Measurements from ENCODE around the gene TMEM229B. TPM values are rescaled to one million over a fixed set of nuclear protein-coding genes. Genes with fewer than 3 reads are reported as not detected.

TMEM229B gene
- polyA plus RNA-seq, 3 donors: 10.2 to 18.7 (median 17.3) TPM

DNA sequence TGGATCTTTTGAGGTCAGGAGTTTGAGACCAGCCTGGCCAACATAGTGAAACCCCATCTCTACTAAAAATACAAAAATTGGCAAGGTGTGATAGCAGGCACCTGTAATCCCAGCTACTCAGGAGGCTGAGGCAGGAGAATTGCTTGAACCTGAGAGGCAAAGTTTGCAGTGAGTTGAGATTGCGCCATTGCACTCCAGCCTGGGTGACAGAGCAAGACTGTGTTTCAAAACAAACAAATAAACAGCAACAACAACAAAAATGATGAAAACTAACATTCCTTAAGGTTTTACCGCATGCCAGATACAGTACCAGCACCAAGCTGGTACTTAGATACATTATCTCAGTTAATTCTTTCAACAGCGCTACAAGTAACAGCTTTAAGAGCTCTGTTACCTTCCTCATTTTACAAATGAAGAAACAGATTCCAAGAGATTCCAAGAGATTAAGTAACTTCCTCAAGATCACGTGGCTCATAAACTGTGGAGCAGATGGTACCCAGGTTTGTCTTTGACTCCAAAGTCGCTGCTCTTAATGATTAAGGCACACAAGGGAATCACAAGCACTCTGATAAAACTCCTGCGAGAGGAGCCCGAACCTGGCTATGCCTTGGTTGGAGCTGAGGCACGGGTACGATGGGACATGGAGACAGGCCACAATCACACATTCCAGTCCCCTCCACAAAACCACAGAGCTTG, 58.9 kb downstream of the TMEM229B start:
- no peaks in the 10 kb centered on the region for H3K36me3 ChIP-seq (replicated peaks in 1 of 2; ENCODE audit: control insufficient read depth in 1 of 2, insufficient read depth in 2 of 2, low read length in 2 of 2)
- intact Hi-C loops (cut with micrococcal nuclease): loop anchor here (5.0 to 10.0 kb wide), 3 partner anchors 143 to 275 kb away; partner anchors contain the start of gene RDH12 (in 1 of the 2)
- no peak overlapping the region for H3K9ac ChIP-seq (ENCODE audit: insufficient read depth, low read length, poor library complexity, severe bottlenecking)
- H3K79me2 ChIP-seq (ENCODE audit: insufficient read depth, low read length): no peaks in the 10 kb centered on the region
- TF ChIP-seq, protein P1, sequence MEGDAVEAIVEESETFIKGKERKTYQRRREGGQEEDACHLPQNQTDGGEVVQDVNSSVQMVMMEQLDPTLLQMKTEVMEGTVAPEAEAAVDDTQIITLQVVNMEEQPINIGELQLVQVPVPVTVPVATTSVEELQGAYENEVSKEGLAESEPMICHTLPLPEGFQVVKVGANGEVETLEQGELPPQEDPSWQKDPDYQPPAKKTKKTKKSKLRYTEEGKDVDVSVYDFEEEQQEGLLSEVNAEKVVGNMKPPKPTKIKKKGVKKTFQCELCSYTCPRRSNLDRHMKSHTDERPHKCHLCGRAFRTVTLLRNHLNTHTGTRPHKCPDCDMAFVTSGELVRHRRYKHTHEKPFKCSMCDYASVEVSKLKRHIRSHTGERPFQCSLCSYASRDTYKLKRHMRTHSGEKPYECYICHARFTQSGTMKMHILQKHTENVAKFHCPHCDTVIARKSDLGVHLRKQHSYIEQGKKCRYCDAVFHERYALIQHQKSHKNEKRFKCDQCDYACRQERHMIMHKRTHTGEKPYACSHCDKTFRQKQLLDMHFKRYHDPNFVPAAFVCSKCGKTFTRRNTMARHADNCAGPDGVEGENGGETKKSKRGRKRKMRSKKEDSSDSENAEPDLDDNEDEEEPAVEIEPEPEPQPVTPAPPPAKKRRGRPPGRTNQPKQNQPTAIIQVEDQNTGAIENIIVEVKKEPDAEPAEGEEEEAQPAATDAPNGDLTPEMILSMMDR (IDR thresholded peaks at IDR 0.05): no peak
- Mint-ChIP-seq H3K27ac (no peak overlapping the region), H3K4me3 (no peak overlapping the region), H3K9me3 (no peaks in the 10 kb centered on the region), H3K36me3 (no peaks in the 10 kb centered on the region), H3K27me3 (ENCODE audit: low read depth in 3 of 3) (peaks cover 21 to 36% (median 24%) of the 10 kb centered on the region in 3 donors), H3K4me1 (peaks cover 1% of the 10 kb centered on the region)
- DNase-seq: no peak
- peaks cover 6 to 13% of the 10 kb centered on the region in 2 donors for H3K27me3 ChIP-seq (ENCODE audit: control insufficient read depth in 2 of 2, insufficient read depth in 2 of 2, low read length in 2 of 2)
- H3K4me1 ChIP-seq (ENCODE audit: control insufficient read depth in 1 of 2, insufficient read depth in 2 of 2, low read length in 2 of 2): no peaks in the 10 kb centered on the region
- H3K27ac ChIP-seq (ENCODE audit: low read depth in 1 of 2, low read length in 2 of 2): no peak overlapping the region
- WGBS (ENCODE audit: insufficient coverage): 86% methylated on average over 8 of the region's 9 CpGs
- H3K4me2 ChIP-seq (replicated peaks; ENCODE audit: extremely low read depth, low read length, poor library complexity, severe bottlenecking): no peak overlapping the region
- H2AFZ ChIP-seq (ENCODE audit: insufficient read depth, low read depth, low read length, poor library complexity, severe bottlenecking): no peak overlapping the region
- H4K20me1 ChIP-seq (ENCODE audit: insufficient read depth, low read length): no peaks in the 10 kb centered on the region
- H3K9me3 ChIP-seq (replicated peaks in 1 of 2; ENCODE audit: control insufficient read depth in 1 of 2, insufficient read depth in 1 of 2, low read length in 2 of 2): no peaks in the 10 kb centered on the region
- no peak overlapping the region for H3K4me3 ChIP-seq (replicated peaks in 1 of 3; ENCODE audit: low read depth in 2 of 3, low read length in 3 of 3)

DNA sequence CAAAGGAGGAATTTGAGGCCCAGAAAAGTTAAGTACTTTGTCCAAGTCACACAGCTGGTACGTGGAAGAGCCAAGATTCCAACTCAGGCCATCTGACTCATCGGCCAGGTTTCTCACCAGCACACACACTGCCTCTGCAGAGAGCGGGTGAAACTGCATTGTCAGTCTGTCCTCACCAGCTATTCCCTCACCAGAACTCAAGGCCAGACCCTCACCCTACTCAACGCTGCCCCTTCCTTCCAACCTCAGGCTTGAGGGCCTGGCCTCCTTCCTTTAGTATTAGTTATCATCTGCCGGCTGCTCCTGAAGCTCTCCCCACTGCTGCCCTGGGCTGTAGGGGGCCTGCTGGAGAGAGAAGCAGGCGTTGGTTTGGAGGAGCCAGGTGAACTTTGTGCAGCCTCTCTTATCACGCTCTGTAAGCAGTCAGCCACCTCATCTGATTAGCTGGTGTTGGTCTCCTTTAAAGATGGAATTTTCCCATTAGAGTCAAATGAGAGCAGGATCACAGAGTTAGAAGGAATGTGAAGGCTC, 60.0 kb downstream of the TMEM229B start:
- no peak overlapping the region for H3K4me2 ChIP-seq (replicated peaks; ENCODE audit: extremely low read depth, low read length, poor library complexity, severe bottlenecking)
- no peaks in the 10 kb centered on the region for H3K9me3 ChIP-seq (replicated peaks in 1 of 2; ENCODE audit: control insufficient read depth in 1 of 2, insufficient read depth in 1 of 2, low read length in 2 of 2)
- Mint-ChIP-seq H3K27ac (peak overlapping the region in 1 of 7 donors; percentile 58), H3K27me3 (ENCODE audit: low read depth in 3 of 3) (peaks cover 21 to 38% (median 27%) of the 10 kb centered on the region in 3 donors), H3K4me3 (no peak overlapping the region), H3K36me3 (no peaks in the 10 kb centered on the region), H3K9me3 (no peaks in the 10 kb centered on the region), H3K4me1 (peaks cover 10% of the 10 kb centered on the region)
- H2AFZ ChIP-seq (ENCODE audit: insufficient read depth, low read depth, low read length, poor library complexity, severe bottlenecking): no peak overlapping the region
- H3K9ac ChIP-seq (ENCODE audit: insufficient read depth, low read length, poor library complexity, severe bottlenecking): no peak overlapping the region
- no peaks in the 10 kb centered on the region for H3K36me3 ChIP-seq (replicated peaks in 1 of 2; ENCODE audit: control insufficient read depth in 1 of 2, insufficient read depth in 2 of 2, low read length in 2 of 2)
- no peaks in the 10 kb centered on the region for H3K79me2 ChIP-seq (ENCODE audit: insufficient read depth, low read length)
- H3K27ac ChIP-seq (ENCODE audit: low read depth in 1 of 2, low read length in 2 of 2): no peak overlapping the region
- H3K27me3 ChIP-seq (ENCODE audit: control insufficient read depth in 2 of 2, insufficient read depth in 2 of 2, low read length in 2 of 2): peaks cover 6 to 15% of the 10 kb centered on the region in 2 donors
- no peaks in the 10 kb centered on the region for H4K20me1 ChIP-seq (ENCODE audit: insufficient read depth, low read length)
- WGBS (ENCODE audit: insufficient coverage): 87% methylated on average over 5 of the region's 7 CpGs
- H3K4me3 ChIP-seq (replicated peaks in 1 of 3; ENCODE audit: low read depth in 2 of 3, low read length in 3 of 3): no peak overlapping the region
- no peak for DNase-seq
- intact Hi-C loops (cut with micrococcal nuclease): loop anchor here (5.0 to 10.0 kb wide), 3 partner anchors 144 to 276 kb away; partner anchors contain the start of gene RDH12 (in 1 of the 2)
- TF ChIP-seq, protein P1 (IDR thresholded peaks at IDR 0.05): no peak
- peaks cover 3 to 4% of the 10 kb centered on the region in 2 donors for H3K4me1 ChIP-seq (ENCODE audit: control insufficient read depth in 1 of 2, insufficient read depth in 2 of 2, low read length in 2 of 2)
